GM23338 (cell line): ENCODE results near the gene GPC5. TPM values are rescaled to one million over a fixed set of nuclear protein-coding genes. Genes with fewer than 3 reads are reported as not detected.

Experiments used
- ATAC-seq: fragments of 200-7000 bp; cut with Tn5 transposase; 3 replicates; pipeline ENCODE4 v1.9.1; 2020
- DNase-seq: peaks from one replicate; pipeline ENCODE4 v3.0.0-alpha.2; 2015; ENCODE audit warnings: low spot score
- H2AFZ ChIP-seq: fragments of 200-600 bp; sonication (generic); 2 replicates; pipeline ENCODE4 v1.8.0; 2016; ENCODE audit warnings: antibody characterized with exemption, mild to moderate bottlenecking, moderate library complexity
- H3F3A ChIP-seq: fragments of 200-600 bp; sonication (generic); replicated peaks from 2 replicates; pipeline ENCODE4 v1.8.0; 2017; ENCODE audit warnings: antibody characterized with exemption, mixed run types, low read depth
- H3K27ac ChIP-seq: fragments of 200-600 bp; sonication (generic); 2 replicates; pipeline ENCODE4 v1.6.1; 2016; ENCODE audit warnings: low read depth
- H3K27me3 ChIP-seq: fragments of 200-600 bp; sonication (generic); 2 replicates; pipeline ENCODE4 v1.8.0; 2016; ENCODE audit warnings: mild to moderate bottlenecking, mixed run types, moderate library complexity; ENCODE audit not compliant: insufficient read depth
- H3K36me3 ChIP-seq: fragments of 200-600 bp; sonication (generic); 2 replicates; pipeline ENCODE4 v1.8.0; 2016; ENCODE audit warnings: mild to moderate bottlenecking; ENCODE audit not compliant: insufficient read depth
- H3K4me1 ChIP-seq: fragments of 200-600 bp; sonication (generic); 2 replicates; pipeline ENCODE4 v1.8.0; 2016; ENCODE audit warnings: mild to moderate bottlenecking, moderate library complexity; ENCODE audit not compliant: insufficient read depth
- H3K4me2 ChIP-seq: fragments of 200-600 bp; sonication (generic); 2 replicates; pipeline ENCODE4 v1.7.1; 2017; ENCODE audit warnings: mixed run types
- H3K4me3 ChIP-seq: fragments of 200-600 bp; sonication (generic); 2 replicates; pipeline ENCODE4 v1.6.1; 2016; ENCODE audit warnings: mixed run types
- H3K79me2 ChIP-seq: fragments of 200-600 bp; sonication (generic); replicated peaks from 2 replicates; pipeline ENCODE4 v1.8.0; 2017; ENCODE audit warnings: mild to moderate bottlenecking; ENCODE audit not compliant: insufficient read depth
- H3K9me2 ChIP-seq: fragments of 200-600 bp; sonication (generic); 2 replicates; pipeline ENCODE4 v1.8.0; 2017; ENCODE audit not compliant: insufficient read depth
- H4K20me1 ChIP-seq: fragments of 200-600 bp; sonication (generic); replicated peaks from 2 replicates; pipeline ENCODE4 v1.8.0; 2017; ENCODE audit warnings: mild to moderate bottlenecking; ENCODE audit not compliant: insufficient read depth
- H3K27ac Mint-ChIP-seq: 2 replicates; pipeline ENCODE4 v1.8.0; 2020; ENCODE audit warnings: inconsistent platforms, mild to moderate bottlenecking, moderate library complexity, mixed read lengths
- H3K27me3 Mint-ChIP-seq: 3 replicates; pipeline ENCODE4 v1.8.0; 2022; ENCODE audit warnings: low read depth, mild to moderate bottlenecking, moderate library complexity, mixed read lengths, inconsistent platforms; ENCODE audit not compliant: insufficient read depth, poor library complexity
- H3K36me3 Mint-ChIP-seq: 3 replicates; pipeline ENCODE4 v1.8.0; 2021; ENCODE audit warnings: low read depth, mild to moderate bottlenecking, inconsistent platforms, moderate library complexity, mixed read lengths
- H3K4me1 Mint-ChIP-seq: 3 replicates; pipeline ENCODE4 v1.8.0; 2020; ENCODE audit warnings: mild to moderate bottlenecking, inconsistent platforms, mixed read lengths
- H3K4me3 Mint-ChIP-seq: 3 replicates; pipeline ENCODE4 v1.8.0; 2021; ENCODE audit warnings: moderate library complexity, mild to moderate bottlenecking, inconsistent platforms, mixed read lengths
- H3K9me3 Mint-ChIP-seq: 3 replicates; pipeline ENCODE4 v1.8.0; 2020; ENCODE audit warnings: moderate library complexity, mild to moderate bottlenecking, inconsistent platforms, mixed read lengths
- CREB1 ChIP-seq: fragments of 250-450 bp; sonication (Bioruptor Pico); IDR thresholded peaks from 2 replicates; pipeline ENCODE4 v1.5.0; 2020; ENCODE audit warnings: low read depth, mild to moderate bottlenecking, moderate library complexity
- EZH2 ChIP-seq: fragments of 200-600 bp; sonication (generic); IDR thresholded peaks from one replicate; pipeline ENCODE4 v1.8.0; 2017; ENCODE audit warnings: antibody characterized with exemption, mild to moderate bottlenecking, low read depth; ENCODE audit not compliant: unreplicated experiment
- EZH2phosphoT487 ChIP-seq: fragments of 200-600 bp; sonication (generic); IDR thresholded peaks from one replicate; pipeline ENCODE4 v1.8.1; 2018; ENCODE audit warnings: antibody characterized with exemption; ENCODE audit not compliant: unreplicated experiment
- JUNB ChIP-seq: IDR thresholded peaks from one replicate; pipeline ENCODE4 v1.6.1; 2016; ENCODE audit warnings: antibody characterized with exemption; ENCODE audit not compliant: unreplicated experiment
- polyA plus RNA-seq: library from polyadenylated mRNA; unstranded; fragments of >200 nt; fragmentation: Nextera tagmentation; extraction: Ambion mirVana; gene quantifications from 2 replicates; pipeline ENCODE4 v1.2.1, GENCODE V29; 2016
- total RNA-seq: library from RNA; depleted of rRNA; stranded (reverse); fragments of >200 nt; shearing (Covaris generic); gene quantifications from 2 replicates; pipeline ENCODE4 v1.2.3, GENCODE V29; 2014
- TF ChIP-seq, protein P1 (sequence below): IDR thresholded peaks from 2 replicates; pipeline ENCODE4 v1.6.1; 2016; ENCODE audit warnings: antibody characterized with exemption
- TF ChIP-seq, protein P2 (sequence below): fragments of 250-450 bp; sonication (Bioruptor Pico); IDR thresholded peaks from 2 replicates; pipeline ENCODE4 v1.5.0; 2020; ENCODE audit warnings: mild to moderate bottlenecking, moderate library complexity
- TF ChIP-seq, protein P3 (sequence below), 2 experiments: fragments of 200-600 bp in 1 of 2; sonication (generic) in 1 of 2; conservative IDR thresholded peaks; 2 replicates each; pipeline versions ENCODE4 v1.5.1 to v1.6.1; 2016 to 2017; ENCODE audit warnings: antibody characterized with exemption in 2 of 2, low read depth in 2 of 2, mild to moderate bottlenecking in 2 of 2, moderate library complexity in 1 of 2

The GPC5 gene
- total and polyA plus RNA-seq, 2 experiments from 2014 or later: 0.95 to 1.1 TPM

DNA sequence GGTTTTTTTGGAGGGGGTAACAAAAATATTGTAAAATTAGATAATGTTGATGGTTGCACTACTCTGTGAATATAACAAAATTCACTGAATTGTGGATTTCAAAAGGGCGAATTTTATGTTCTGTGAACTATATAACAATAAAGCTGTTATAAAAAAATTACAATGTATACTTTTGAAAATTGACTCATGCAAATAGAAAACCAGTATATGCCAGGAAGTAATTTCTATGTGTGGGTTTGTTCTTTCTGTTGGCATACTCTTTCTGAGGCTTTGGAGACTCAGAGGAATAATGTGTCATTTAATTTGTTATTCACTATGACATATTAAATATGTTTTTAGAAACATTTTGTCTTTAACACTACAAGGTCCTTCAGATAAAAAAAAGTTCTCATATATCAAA lies 310.1 kb downstream of the GPC5 start (continued):
- TF ChIP-seq EZH2: no peak

DNA sequence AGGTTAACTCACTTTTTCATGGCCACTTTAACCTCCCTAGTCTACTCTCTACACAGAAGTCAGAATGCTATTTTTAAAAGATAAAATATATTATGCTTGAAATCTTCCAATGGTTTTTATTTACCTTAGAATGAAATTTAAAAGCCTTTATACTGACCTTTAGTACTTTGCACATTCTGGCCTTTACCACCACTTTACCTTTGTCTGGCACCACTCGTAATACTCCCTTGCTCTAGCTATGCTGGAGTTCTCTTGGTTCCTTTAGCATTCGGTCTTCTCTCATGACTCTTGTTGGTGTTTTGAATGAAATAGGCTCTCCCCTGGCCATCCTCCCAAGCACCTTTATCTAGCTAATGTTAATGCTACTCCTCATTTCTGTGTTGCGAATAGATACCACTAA lies 310.8 kb downstream of the GPC5 start:
- H3K27me3 ChIP-seq: no peaks in the 10 kb centered on the region
- H3F3A ChIP-seq: no peaks in the 10 kb centered on the region
- H3K27ac ChIP-seq: no peak overlapping the region
- no peak overlapping the region for H3K4me2 ChIP-seq
- H3K4me1 ChIP-seq: no peaks in the 10 kb centered on the region
- ATAC-seq (no peak), DNase-seq (no peak)
- H3K4me3 Mint-ChIP-seq: no peak overlapping the region
- H3K79me2 ChIP-seq: no peaks in the 10 kb centered on the region
- peaks cover 3% of the 10 kb centered on the region for H3K27me3 Mint-ChIP-seq
- TF ChIP-seq CREB1 (CRISPR knock-in tag) (no peak), JUNB (no peak), EZH2phosphoT487 (no peak)
- TF ChIP-seq, protein P1, sequence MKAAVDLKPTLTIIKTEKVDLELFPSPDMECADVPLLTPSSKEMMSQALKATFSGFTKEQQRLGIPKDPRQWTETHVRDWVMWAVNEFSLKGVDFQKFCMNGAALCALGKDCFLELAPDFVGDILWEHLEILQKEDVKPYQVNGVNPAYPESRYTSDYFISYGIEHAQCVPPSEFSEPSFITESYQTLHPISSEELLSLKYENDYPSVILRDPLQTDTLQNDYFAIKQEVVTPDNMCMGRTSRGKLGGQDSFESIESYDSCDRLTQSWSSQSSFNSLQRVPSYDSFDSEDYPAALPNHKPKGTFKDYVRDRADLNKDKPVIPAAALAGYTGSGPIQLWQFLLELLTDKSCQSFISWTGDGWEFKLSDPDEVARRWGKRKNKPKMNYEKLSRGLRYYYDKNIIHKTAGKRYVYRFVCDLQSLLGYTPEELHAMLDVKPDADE: no peak
- TF ChIP-seq, protein P2, sequence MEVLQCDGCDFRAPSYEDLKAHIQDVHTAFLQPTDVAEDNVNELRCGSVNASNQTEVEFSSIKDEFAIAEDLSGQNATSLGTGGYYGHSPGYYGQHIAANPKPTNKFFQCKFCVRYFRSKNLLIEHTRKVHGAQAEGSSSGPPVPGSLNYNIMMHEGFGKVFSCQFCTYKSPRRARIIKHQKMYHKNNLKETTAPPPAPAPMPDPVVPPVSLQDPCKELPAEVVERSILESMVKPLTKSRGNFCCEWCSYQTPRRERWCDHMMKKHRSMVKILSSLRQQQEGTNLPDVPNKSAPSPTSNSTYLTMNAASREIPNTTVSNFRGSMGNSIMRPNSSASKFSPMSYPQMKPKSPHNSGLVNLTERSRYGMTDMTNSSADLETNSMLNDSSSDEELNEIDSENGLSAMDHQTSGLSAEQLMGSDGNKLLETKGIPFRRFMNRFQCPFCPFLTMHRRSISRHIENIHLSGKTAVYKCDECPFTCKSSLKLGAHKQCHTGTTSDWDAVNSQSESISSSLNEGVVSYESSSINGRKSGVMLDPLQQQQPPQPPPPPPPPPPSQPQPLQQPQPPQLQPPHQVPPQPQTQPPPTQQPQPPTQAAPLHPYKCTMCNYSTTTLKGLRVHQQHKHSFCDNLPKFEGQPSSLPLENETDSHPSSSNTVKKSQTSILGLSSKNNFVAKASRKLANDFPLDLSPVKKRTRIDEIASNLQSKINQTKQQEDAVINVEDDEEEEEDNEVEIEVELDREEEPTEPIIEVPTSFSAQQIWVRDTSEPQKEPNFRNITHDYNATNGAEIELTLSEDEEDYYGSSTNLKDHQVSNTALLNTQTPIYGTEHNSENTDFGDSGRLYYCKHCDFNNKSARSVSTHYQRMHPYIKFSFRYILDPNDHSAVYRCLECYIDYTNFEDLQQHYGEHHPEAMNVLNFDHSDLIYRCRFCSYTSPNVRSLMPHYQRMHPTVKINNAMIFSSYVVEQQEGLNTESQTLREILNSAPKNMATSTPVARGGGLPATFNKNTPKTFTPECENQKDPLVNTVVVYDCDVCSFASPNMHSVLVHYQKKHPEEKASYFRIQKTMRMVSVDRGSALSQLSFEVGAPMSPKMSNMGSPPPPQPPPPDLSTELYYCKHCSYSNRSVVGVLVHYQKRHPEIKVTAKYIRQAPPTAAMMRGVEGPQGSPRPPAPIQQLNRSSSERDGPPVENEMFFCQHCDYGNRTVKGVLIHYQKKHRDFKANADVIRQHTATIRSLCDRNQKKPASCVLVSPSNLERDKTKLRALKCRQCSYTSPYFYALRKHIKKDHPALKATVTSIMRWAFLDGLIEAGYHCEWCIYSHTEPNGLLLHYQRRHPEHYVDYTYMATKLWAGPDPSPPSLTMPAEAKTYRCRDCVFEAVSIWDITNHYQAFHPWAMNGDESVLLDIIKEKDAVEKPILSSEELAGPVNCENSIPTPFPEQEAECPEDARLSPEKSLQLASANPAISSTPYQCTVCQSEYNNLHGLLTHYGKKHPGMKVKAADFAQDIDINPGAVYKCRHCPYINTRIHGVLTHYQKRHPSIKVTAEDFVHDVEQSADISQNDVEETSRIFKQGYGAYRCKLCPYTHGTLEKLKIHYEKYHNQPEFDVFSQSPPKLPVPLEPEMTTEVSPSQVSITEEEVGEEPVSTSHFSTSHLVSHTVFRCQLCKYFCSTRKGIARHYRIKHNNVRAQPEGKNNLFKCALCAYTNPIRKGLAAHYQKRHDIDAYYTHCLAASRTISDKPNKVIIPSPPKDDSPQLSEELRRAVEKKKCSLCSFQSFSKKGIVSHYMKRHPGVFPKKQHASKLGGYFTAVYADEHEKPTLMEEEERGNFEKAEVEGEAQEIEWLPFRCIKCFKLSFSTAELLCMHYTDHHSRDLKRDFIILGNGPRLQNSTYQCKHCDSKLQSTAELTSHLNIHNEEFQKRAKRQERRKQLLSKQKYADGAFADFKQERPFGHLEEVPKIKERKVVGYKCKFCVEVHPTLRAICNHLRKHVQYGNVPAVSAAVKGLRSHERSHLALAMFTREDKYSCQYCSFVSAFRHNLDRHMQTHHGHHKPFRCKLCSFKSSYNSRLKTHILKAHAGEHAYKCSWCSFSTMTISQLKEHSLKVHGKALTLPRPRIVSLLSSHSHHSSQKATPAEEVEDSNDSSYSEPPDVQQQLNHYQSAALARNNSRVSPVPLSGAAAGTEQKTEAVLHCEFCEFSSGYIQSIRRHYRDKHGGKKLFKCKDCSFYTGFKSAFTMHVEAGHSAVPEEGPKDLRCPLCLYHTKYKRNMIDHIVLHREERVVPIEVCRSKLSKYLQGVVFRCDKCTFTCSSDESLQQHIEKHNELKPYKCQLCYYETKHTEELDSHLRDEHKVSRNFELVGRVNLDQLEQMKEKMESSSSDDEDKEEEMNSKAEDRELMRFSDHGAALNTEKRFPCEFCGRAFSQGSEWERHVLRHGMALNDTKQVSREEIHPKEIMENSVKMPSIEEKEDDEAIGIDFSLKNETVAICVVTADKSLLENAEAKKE (CRISPR knock-in tag): no peak
- TF ChIP-seq, protein P3, sequence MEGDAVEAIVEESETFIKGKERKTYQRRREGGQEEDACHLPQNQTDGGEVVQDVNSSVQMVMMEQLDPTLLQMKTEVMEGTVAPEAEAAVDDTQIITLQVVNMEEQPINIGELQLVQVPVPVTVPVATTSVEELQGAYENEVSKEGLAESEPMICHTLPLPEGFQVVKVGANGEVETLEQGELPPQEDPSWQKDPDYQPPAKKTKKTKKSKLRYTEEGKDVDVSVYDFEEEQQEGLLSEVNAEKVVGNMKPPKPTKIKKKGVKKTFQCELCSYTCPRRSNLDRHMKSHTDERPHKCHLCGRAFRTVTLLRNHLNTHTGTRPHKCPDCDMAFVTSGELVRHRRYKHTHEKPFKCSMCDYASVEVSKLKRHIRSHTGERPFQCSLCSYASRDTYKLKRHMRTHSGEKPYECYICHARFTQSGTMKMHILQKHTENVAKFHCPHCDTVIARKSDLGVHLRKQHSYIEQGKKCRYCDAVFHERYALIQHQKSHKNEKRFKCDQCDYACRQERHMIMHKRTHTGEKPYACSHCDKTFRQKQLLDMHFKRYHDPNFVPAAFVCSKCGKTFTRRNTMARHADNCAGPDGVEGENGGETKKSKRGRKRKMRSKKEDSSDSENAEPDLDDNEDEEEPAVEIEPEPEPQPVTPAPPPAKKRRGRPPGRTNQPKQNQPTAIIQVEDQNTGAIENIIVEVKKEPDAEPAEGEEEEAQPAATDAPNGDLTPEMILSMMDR (conservative IDR thresholded peaks at IDR 0.05; ENCODE audit: low read depth in 2 of 2): no peak
- H3K9me3 Mint-ChIP-seq: no peaks in the 10 kb centered on the region
- H3K4me3 ChIP-seq: no peak overlapping the region
- peaks cover 6% of the 10 kb centered on the region; the same call in 1 of the 2 replicates for H3K9me2 ChIP-seq
- H4K20me1 ChIP-seq: no peaks in the 10 kb centered on the region
- no peaks in the 10 kb centered on the region for H3K36me3 Mint-ChIP-seq
- no peaks in the 10 kb centered on the region for H3K4me1 Mint-ChIP-seq
- H3K36me3 ChIP-seq: no peaks in the 10 kb centered on the region
- no peak overlapping the region for H3K27ac Mint-ChIP-seq
- H2AFZ ChIP-seq: no peak overlapping the region
